DOHH2 (cell line): ENCODE results near the gene ZFAND4.

Experiments
- EZH2phosphoT487 ChIP-seq: fragments of 200-600 bp; sonication (generic); IDR thresholded peaks from 2 replicates; pipeline ENCODE4 v1.6.1; 2017; ENCODE audit warnings: borderline replicate concordance, mild to moderate bottlenecking, antibody characterized with exemption, low read length, moderate library complexity, mixed read lengths
- TF ChIP-seq, protein P1 (sequence below): fragments of 200-600 bp; sonication (generic); IDR thresholded peaks from one replicate; pipeline ENCODE4 v1.5.1; 2014; ENCODE audit warnings: antibody characterized with exemption, mild to moderate bottlenecking, low read depth, low read length; ENCODE audit not compliant: poor library complexity, severe bottlenecking

DNA sequence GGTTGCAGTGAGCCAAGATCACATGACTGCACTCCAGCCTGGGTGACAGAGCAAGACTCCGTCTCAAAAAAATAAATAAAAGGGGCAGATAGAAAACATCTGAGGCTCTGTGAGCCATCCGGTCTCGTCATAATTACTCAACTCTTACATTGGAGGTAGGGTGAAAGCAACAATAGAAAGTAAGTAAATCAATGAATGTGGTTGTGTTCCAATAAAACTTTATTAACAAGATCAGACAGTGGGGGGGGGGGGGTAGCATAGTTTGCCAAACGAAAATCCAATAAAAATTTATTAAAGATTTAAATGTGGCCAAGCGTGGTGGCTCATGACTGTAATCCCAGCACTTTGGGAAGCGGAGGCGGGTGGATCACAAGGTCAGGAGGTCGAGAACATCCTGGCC, 2.8 kb upstream of the ZFAND4 start:
- TF ChIP-seq, protein P1, sequence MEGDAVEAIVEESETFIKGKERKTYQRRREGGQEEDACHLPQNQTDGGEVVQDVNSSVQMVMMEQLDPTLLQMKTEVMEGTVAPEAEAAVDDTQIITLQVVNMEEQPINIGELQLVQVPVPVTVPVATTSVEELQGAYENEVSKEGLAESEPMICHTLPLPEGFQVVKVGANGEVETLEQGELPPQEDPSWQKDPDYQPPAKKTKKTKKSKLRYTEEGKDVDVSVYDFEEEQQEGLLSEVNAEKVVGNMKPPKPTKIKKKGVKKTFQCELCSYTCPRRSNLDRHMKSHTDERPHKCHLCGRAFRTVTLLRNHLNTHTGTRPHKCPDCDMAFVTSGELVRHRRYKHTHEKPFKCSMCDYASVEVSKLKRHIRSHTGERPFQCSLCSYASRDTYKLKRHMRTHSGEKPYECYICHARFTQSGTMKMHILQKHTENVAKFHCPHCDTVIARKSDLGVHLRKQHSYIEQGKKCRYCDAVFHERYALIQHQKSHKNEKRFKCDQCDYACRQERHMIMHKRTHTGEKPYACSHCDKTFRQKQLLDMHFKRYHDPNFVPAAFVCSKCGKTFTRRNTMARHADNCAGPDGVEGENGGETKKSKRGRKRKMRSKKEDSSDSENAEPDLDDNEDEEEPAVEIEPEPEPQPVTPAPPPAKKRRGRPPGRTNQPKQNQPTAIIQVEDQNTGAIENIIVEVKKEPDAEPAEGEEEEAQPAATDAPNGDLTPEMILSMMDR: no peak
- TF ChIP-seq EZH2phosphoT487: no peak
